OCI-LY3 (cell line): Measurements from ENCODE around the gene RPAP2.

ENCODE experiments used
- EZH2phosphoT487 ChIP-seq: fragments of 200-600 bp; shearing (Covaris generic); IDR thresholded peaks from 2 replicates; pipeline ENCODE4 v1.6.1; 2018; ENCODE audit warnings: antibody characterized with exemption, mixed run types, low read depth
- TF ChIP-seq, protein P1 (sequence below): fragments of 200-600, 300-600 bp; sonication (generic); IDR thresholded peaks from 2 replicates; pipeline ENCODE4 v1.5.1; 2014; ENCODE audit warnings: antibody characterized with exemption, low read length, low read depth

DNA sequence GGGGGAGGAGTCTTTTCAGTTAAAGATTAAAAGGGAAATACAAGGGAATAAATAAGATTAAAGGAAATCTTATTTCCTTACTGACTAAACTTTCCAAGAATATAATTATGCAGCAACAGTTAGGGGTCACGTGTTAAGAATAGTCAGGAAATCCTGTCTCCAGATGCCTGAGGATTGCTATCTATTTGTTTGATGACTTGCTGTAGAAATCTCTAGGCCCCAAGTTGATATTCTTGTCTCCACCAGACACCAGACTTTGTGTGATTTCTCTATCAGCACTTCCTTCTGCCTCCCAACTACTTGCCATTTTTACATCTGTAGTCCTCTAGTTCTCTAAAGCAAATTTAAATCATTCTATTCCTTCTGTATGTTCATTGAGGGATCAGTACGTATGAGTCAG is 77.5 kb downstream of the RPAP2 start:
- TF ChIP-seq, protein P1, sequence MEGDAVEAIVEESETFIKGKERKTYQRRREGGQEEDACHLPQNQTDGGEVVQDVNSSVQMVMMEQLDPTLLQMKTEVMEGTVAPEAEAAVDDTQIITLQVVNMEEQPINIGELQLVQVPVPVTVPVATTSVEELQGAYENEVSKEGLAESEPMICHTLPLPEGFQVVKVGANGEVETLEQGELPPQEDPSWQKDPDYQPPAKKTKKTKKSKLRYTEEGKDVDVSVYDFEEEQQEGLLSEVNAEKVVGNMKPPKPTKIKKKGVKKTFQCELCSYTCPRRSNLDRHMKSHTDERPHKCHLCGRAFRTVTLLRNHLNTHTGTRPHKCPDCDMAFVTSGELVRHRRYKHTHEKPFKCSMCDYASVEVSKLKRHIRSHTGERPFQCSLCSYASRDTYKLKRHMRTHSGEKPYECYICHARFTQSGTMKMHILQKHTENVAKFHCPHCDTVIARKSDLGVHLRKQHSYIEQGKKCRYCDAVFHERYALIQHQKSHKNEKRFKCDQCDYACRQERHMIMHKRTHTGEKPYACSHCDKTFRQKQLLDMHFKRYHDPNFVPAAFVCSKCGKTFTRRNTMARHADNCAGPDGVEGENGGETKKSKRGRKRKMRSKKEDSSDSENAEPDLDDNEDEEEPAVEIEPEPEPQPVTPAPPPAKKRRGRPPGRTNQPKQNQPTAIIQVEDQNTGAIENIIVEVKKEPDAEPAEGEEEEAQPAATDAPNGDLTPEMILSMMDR: no peak
- TF ChIP-seq EZH2phosphoT487: no peak
